Astrocyte of the spinal cord (primary cell): ENCODE measurements around the gene GUSB.

ENCODE experiments used
- DNase-seq: peaks from one replicate; pipeline ENCODE4 v3.0.0; 2011; ENCODE audit warnings: low read depth, low spot score
- H3K4me3 ChIP-seq: 2 replicates; pipeline ENCODE4 v1.5.1; 2011; ENCODE audit warnings: low read depth, mild to moderate bottlenecking, low read length, moderate library complexity
- in situ Hi-C: cut with HindIII; loops from 2 replicates; pipeline ENCODE4 v1.10.0; 2017; ENCODE audit warnings: low sequenced_read_pairs
- TF ChIP-seq, protein P1 (sequence below): IDR thresholded peaks from 2 replicates; pipeline ENCODE4 v1.5.1; 2012; ENCODE audit warnings: low read depth, mild to moderate bottlenecking, low read length, inconsistent platforms

The GUSB gene

DNA sequence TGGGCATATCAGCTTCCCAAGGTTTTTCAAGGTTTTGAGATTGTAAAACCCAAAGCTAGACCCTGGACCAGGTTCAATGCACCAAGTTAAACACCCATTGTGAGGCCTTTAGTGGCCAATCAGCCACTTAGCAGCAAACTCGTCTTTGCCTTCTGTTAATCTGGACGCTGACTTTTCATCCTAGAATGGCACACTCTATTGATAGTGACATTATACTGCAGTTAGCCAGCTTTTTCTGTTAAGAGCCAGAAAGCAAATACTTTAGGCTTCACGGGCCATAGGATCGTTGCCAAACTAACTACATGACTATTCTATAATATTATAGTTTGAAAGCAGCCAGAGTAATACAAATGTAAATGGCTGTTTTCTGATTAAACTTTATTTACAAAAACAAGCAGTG lies 57.8 kb downstream of the GUSB start:
- DNase-seq: no peak
- in situ Hi-C loops: no loop called here
- no peak overlapping the region for H3K4me3 ChIP-seq
- TF ChIP-seq, protein P1, sequence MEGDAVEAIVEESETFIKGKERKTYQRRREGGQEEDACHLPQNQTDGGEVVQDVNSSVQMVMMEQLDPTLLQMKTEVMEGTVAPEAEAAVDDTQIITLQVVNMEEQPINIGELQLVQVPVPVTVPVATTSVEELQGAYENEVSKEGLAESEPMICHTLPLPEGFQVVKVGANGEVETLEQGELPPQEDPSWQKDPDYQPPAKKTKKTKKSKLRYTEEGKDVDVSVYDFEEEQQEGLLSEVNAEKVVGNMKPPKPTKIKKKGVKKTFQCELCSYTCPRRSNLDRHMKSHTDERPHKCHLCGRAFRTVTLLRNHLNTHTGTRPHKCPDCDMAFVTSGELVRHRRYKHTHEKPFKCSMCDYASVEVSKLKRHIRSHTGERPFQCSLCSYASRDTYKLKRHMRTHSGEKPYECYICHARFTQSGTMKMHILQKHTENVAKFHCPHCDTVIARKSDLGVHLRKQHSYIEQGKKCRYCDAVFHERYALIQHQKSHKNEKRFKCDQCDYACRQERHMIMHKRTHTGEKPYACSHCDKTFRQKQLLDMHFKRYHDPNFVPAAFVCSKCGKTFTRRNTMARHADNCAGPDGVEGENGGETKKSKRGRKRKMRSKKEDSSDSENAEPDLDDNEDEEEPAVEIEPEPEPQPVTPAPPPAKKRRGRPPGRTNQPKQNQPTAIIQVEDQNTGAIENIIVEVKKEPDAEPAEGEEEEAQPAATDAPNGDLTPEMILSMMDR: no peak

DNA sequence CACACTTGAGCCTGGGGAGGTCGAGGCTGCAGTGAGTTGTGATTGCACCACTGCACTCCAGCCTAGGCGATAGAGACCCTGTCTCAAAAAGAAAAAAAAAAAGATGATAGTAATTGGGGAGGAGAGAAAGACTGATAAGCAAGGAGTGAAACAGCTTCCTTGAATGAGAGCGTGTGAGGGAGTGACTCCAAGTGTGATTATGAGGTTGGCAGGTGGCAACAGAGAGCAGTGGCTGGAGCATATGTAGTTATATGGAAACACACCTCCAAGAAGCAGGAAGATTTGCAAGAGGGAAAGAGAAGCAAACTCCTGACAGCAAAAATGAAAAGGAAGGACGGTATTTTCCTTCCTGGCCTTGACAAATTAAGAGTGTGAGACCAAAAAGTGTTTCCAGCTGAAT lies 58.7 kb downstream of the GUSB start:
- in situ Hi-C loops: no loop called here
- TF ChIP-seq, protein P1: no peak
- no peak for DNase-seq
- no peak overlapping the region for H3K4me3 ChIP-seq

DNA sequence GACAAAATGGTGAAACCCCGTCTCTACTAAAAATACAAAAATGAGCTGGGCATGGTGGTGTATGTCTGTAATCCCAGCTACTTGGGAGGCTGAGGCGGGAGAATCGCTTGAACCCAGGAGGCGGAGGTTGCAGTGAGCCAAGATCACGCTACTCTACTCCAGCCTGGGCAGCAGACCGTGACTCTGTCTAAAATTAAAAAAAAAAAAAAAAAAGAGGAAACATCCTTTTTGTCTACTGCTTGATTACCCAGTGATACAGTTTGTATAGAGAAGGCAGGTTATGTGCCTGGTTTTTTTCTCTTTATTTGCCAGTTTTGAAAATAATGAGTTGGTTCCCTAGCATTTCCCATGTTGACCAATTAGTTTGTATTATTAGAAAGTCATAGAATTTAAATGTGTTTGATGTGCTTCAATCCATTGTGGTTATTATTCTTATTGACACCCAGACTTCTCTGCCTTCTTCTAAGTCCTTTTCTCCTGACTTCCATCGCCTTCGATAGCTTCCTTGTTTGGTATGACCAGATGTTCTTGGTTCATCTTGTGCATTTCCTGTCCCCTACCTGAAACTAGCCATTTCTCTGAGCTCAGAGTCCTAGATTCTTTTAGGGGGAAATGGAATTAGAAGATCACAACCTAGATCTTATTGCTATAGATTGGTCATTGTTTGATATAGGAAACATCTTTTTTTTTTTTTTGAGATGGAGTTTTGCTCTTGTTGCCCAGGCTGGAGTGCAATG lies 65.9 kb downstream of the GUSB start:
- TF ChIP-seq, protein P1: no peak
- in situ Hi-C loops: no loop called here
- H3K4me3 ChIP-seq: no peak overlapping the region
- DNase-seq: no peak

DNA sequence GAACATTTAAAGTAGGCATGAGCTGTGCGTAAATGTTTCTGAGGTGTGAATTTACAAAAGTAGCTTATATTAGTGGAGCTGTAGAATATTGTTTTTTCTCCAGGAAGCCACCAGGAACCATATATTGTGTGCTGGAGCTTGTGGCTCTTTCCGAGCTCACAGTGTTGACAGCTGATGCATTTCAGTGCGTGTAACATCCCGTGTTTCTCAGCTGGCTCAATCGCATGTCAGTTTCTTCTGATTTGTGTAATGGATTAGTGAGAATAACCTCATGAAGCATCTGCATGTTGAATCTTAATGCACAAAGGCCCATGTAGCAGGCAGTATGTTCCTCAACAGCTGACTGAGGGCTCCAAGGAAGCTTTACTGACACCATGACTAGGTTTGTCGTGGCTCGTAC lies 69.8 kb downstream of the GUSB start:
- DNase-seq: no peak
- no peak overlapping the region for H3K4me3 ChIP-seq
- TF ChIP-seq, protein P1: no peak
- in situ Hi-C loops: no loop called here
